HG03432 (cell line): ENCODE measurements around the gene LAMA1.

Experiments
- ATAC-seq: cut with Tn5 transposase; IDR thresholded peaks from one replicate; pipeline ENCODE4 v1.9.1; 2021; ENCODE audit warnings: mild to moderate bottlenecking, moderate library complexity; ENCODE audit not compliant: unreplicated experiment

Gene LAMA1

GRCh38 chr18:7105943-7106342 lies 11.7 kb downstream of the LAMA1 start:
- ATAC-seq, result no peak

DNA sequence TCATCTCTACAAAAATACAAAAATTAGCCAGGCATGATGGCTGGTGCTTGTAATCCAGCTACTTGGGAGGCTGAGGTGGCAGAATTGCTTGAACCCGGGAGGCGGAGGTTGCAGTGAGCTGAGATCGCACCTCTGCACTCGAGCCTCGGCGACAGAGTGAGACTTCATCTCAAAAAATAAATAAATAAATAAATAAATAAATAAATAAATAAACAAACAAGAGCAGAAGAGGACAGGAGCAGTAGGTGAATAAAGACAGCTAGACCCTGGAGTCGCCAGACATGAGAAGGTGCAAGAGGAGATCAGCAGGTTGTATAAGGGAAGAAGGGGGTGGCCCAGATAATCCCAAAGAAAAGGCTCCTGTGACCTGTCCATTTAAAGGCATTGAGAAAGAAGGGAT lies 12.3 kb downstream of the LAMA1 start:
- no peak for ATAC-seq

DNA sequence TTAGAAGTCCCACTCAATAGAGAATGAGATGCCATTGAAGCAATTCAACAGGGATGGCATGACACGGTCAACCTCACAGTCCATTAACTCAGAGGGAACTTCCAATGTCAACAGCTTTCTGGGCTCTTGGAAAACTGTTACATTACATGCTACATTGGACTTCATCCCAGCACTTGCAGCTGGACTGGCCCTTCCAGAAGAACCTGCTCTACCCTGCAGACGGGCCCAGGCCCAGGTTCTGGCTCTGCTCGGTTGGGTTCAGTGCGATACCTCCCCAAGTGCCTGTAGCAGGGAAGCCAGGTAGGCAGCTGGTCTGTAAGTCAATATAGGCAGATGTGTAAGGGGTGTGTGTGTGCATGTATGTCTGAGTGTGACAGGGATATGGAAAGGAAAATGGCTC lies 12.9 kb downstream of the LAMA1 start:
- ATAC-seq, result no peak

DNA sequence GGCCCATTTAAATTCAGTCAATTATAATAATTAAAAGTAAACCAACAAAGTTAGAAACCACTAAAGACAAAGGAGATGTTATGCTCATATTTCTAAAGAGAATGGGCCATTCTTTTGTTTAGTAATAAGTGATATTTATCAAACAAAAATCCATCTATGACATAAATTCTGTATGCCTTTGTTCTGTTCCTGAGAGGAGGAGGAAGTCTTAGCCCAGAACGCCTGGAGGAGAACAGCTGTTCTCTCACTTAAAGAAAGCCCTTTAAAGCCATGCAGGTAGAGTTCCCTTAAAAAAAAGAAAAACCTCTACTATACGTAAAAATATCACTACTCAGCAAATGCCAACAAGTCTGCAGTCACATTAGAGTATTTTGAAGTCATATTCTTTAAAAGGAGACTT lies 15.5 kb downstream of the LAMA1 start:
- ATAC-seq, result no peak

DNA sequence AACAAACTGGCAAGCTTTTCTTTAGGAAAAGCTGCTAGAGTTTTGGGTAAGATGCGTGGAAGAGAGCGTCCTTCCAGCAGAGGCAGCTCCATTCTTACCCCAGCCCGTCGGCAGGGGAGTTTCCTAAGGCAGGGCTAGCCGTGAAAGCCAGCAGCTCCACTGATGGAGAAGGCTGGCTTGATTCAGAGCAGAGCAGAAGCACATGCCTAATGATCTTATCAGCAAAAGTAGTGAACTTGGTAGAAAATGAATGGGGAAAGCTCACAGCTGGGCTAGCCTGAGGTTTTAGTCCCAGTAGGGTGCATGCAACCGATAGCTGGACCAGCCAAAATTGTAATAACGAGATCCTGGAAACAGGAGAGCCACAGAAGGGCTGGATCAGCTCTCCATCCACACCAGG lies 20.8 kb downstream of the LAMA1 start:
- ATAC-seq, result no peak

GRCh38 chr18:7094427-7094826 lies 23.2 kb downstream of the LAMA1 start:
- ATAC-seq, result no peak

- ATAC-seq, result no peak
These were observed 26.8 kb downstream of the LAMA1 start for GRCh38 chr18:7090771-7091170.

GRCh38 chr18:7089369-7089768 lies 28.2 kb downstream of the LAMA1 start:
- ATAC-seq, result no peak

- peak; percentile 80 for ATAC-seq
These were observed 33.2 kb downstream of the LAMA1 start for GRCh38 chr18:7084080-7085065.

DNA sequence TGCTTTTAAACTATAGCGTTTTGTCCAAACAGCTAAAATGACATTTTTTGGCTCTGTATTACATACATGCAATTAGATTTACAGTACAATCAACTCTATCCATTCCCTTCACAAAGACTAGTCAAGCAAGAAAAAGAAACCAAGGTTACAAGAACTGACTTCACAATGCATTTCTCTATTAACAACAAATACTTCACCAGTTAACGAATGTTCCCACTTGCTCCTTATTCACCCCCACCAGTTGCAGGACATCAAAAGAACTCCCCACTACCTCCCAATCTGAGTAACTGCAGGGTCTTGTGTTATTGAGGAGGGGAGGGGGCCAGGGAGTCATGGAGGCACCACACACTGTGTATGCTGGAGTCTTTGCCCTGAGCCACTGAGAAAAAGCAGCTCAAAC lies 34.9 kb downstream of the LAMA1 start:
- ATAC-seq, result no peak

DNA sequence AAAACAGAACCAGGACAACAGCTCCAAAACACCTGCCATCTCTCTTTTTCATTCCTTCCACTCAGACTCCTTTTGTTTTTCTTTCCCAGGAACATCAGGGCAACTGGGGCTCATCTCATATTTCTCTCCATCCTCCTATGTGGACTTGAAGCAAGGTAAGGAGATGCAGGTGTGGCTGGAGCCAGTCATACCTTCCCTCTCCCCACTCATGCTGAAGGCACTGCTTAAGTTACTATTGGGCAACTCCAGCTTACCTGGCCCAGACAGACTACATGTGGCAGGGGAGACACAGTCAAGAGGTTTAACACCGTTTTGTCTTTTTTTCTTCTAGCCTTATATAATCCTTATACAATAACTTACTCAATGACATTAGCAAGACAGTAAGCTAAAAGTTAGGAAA lies 38.4 kb downstream of the LAMA1 start:
- no peak for ATAC-seq

DNA sequence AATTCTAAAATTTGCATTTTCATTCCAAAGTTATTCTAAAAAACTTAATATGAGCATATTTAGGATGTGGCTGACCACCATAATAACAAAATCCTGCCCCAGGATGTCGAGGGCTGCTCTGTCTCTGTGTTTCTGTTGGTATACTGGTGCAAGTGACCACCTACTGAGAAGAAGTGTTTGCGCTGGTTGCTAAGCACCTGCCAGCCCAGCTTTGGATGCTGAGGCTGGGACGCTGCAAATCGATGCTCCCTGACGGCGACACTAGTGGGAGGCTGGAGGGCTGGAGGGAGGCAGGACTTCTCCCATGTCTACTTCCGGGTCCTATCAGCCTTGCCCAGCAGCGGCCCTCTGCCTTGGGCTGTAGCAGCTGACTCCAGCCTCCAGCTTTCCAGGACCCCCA lies 45.0 kb downstream of the LAMA1 start:
- ATAC-seq, result no peak

DNA sequence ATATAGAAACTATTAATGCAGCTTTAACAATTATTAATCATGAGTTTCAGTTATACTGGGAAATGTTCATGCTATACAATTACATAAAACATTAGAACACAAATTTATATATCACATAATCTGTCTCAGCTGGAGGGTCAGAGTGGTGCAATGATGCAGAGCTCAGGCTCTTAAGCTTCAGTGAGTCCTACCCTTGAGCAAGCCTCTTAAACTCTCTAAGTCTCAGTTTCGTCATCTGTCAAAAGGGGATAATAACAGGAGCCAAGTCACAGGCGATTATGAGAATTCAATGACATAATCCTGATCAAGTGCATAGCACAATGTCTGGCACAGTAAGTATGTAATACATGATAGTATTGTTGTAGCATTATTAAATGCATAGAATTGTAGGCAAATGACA lies 46.0 kb downstream of the LAMA1 start:
- no peak for ATAC-seq

DNA sequence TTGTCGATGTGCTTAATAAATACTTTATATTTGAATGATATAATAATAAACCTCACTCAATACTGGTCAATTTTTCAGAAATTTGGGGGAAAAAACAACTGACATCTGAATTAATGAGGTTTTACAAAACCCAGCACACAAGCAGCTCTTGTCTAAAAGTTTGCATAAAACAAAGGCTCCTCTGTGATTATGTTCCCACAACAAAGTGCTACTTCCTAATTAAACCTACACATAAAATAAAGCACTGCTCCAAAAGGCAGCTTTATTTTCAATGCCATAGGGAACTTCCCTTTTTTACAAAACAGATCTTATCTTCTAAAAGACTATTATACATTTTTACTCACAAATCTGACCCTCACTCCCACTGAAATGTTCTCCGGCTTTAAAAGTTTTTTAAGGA lies 47.1 kb downstream of the LAMA1 start:
- ATAC-seq, result no peak

DNA sequence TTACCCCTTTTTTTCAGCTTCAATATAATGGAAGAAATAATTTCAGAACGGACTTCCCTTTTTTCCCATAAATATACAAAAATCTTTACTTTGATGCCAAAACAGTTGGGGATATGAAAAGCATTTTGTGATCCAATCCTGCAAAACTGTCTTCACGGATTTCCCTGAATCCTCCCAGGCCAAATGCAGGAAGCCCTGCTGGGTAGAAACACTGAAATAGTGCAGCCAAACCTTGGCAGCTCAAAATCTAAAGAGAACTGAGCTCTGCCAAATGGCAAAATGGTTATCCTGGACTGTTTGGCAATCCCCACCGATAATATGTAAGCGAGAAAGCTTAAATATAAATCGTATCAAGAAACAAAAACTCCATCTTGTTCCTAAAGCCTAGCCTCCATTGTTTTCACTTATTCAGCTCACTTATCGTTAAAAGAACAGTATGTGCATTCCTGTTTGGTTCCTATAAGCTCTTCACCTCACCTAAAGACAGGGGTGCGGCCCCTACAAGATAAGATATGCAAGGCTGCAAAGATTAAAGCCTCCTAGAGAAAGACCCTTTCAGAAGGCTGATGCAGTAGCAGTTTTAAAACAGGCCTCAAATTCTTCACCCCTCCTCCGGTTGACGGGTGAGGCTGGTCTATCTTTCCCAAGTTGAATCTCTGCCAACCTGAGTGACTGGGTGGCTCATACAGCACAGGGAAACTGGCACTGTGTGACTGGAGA lies 48.6 kb downstream of the LAMA1 start:
- ATAC-seq, result no peak

DNA sequence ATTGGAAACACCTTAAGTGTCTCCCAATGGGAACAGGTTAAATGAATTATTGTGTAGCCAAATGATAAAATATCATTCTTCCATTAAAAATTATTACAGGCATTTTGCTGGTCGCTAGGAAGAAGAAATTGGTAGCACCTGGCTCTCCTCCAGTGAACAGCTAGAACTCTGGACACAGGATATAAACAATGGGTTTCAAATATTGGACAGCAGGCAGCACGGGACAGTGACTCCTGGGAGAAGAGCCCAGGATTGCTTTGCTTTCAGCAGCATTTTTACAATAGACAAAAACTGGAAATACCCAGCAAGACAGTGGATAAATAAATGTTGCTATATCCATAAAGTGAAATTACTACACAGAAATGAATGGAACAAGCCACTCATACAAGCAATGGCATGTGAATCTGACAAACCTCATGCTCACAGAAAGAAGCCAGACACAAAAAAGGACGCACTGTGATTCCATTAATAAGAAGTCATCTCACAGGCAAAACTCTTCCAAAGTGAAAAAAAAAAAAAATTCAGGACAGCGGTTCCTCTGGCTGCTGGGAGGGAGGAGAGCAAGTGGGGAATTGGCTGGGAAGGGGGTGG lies 50.5 kb downstream of the LAMA1 start:
- ATAC-seq, result no peak

GRCh38 chr18:7065736-7066135 lies 51.9 kb downstream of the LAMA1 start:
- ATAC-seq, result no peak

DNA sequence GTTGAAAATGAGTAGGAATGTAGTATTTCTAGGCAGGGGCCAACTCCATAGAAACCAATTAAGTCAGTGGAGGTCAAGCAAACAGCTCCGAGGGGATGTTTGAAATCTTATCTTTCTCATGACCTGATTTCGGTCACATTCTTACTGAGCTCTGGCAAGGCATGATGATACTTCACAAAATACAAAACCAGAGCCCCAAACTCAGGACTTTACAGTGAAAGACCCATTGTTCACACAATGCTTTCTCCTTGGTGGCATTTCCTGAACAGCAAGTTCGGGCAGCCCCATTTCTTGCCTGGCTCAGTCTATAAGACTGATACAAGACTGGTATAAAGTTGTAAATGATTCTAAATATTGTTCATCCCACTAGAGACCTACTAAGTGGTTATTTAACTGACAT lies 53.3 kb downstream of the LAMA1 start:
- no peak for ATAC-seq

GRCh38 chr18:7062811-7063210 lies 54.8 kb downstream of the LAMA1 start:
- no peak for ATAC-seq

DNA sequence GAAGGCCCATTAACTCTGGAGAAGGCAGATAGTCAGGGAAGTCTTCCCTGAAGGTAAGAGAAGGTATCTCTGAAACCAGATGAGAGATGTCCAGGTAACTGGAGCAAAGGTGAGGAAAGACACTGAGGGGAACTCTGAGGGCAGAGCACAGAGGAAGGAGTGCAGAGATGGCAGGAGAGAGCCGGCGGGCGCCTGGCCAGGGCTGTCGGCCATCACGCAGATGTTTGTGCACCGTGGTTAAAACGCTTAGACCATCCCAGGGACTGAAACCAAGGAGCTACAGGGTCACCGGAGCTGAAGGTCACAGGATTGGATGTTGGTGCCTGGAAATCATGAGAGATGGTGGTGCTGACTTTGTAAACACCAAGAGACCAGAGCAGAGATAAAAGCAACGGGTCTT lies 55.4 kb downstream of the LAMA1 start:
- ATAC-seq, result no peak

DNA sequence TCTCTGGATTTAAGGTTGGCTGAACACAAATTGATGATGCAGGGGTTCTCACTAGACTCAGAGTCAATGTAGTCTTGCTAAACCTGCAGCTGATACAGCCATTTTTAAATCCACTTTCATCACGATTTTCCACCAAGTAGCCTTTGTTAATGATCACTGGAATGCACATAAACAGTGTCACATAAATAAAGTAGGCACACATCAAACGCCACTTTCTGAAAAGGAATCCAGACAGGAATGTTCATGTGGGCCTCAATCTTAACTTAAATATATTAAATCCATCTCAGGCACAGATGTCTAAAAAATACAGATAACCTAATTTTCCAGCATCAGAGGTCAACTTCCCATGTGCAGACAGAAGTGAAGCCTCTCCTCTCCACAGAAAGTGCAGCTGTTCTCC lies 58.3 kb downstream of the LAMA1 start:
- no peak for ATAC-seq

DNA sequence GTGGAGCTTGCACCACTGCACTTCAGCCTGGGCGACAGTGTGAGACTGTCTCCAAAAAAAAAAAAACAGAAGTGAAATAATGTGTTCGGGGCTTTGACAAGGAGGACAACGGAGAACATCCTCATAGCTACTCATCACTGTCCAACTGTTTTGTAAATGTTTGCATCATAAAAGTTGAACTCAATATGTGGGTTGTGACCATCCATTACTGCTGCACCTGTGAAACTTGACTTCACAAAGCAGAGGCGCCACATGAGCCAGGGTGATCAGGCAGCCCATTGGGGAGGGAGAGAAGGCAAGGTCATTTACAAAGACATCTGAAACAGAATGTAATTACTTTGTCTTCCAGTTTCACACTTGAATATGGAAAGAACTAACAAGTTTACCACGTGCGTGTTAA lies 61.6 kb downstream of the LAMA1 start:
- ATAC-seq, result no peak
